Measurements from ENCODE around the gene CRY2. TPM values are rescaled to one million over a fixed set of nuclear protein-coding genes. Genes with fewer than 3 reads are reported as not detected.

Gene CRY2
- total and polyA plus RNA-seq, 2 of the 13 experiments (the other 11 are each of a cell fraction or from before 2014, with no cell fraction given): 10.1 to 12.2 TPM

DNA sequence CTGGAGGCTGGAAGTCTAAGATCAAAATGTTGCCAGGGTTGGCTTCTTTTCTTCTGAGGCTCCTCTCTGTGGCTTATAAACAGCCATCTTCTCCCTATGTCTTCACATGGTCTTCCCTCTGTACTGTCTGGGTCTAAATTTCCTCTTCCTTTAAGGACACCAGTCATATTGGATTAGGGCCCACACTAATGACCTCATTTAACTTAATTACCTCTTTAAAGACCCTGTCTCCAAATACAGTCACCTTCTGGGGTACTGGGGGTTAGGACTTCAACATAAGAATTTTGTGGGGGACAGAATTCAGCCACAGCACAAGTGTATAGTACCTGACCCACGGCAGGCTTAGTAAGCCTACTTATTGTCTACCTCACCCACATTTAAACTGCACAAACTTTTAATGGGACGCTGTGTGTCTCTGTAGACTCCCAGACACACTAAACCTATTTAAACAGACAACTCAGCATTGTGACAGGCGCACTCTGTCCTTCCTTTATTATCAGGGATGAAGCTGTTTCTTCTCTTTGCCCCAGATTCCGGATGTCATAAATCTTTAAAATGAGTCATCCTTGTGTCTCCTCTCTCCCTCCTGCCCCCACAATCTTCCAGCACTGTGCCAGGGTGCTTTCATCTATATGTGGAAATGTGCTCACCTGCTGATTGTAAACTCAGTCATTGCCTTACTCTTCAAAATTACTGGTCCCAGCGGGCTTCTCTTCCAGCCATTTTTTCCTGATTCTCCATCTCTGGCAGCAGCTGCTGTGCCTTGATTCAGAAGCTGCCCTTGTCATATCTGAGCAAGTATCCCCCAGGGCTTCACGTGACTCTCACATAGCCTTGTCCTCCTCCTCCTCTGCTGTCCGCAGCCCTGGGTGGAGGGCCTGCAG lies 32.8 kb downstream of the CRY2 start (continued):
- TF ChIP-seq NRL (CRISPR knock-in tag; IDR thresholded peaks at IDR 0.05; ENCODE audit: borderline replicate concordance) (no peak), SYNCRIP (IDR thresholded peaks at IDR 0.05; ENCODE audit: insufficient read depth, low read depth, low read length) (no peak)

DNA sequence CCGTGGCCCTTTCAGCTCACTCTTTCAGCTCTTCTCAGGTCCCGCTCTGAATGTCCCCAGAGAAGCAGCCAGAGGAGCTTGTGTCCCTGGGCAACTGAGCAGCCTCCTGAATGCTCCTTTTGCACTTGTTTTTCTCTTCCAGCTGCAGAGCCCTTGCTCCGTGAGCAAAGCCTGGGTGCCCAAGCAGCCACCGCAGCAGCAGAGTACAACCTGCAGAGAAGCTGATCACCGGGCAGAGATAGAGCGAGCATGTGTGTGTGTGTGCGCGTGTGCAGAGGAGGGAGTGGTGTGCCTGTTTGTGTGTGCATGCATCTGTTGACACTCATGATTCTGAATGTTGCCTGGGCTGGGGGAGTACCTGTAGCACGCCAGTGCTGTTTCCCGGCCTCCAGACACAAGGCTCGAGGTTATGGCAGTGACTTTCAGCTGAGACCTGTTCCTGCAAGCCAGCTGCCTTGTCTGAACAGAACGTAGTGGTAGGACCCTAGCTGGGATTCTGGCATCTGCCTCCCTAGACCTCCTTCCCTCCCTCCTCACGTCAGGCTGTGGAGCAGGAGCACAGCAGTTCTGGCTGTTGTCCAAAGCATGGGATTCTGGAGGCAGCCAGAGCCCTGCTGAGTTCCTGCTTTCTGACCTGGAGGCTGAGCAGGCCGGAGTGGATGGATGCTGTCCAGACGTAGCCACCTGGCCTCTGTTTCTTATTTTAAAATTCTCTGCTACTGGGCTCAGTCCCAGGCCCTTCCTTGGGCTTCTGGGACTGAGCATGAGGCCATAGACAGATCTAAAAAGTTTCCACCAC lies 33.7 kb downstream of the CRY2 start:
- Histone ChIP-seq H3K9me3 (ENCODE audit: low read length) (no peaks in the 10 kb centered on the region), H3K36me3 (replicated peaks in 1 of 2; ENCODE audit: control insufficient read depth in 1 of 2, insufficient read depth in 2 of 2, low read length in 2 of 2) (peaks cover 11 to 18% of the 10 kb centered on the region in 2 experiments), H3K4me3 (replicated peaks in 1 of 3; ENCODE audit: insufficient read depth in 1 of 3, low read depth in 2 of 3, low read length in 3 of 3) (no peak overlapping the region), H3K27me3 (ENCODE audit: control insufficient read depth in 1 of 2, insufficient read depth in 2 of 2, low read length in 2 of 2) (no peaks in the 10 kb centered on the region), H2AFZ (ENCODE audit: low read length) (no peak overlapping the region), H3K4me1 (ENCODE audit: insufficient read depth, low read length) (no peaks in the 10 kb centered on the region), H3K9ac (ENCODE audit: insufficient read depth, low read depth, low read length) (no peak overlapping the region), H3K79me2 (ENCODE audit: insufficient read depth, low read length) (no peaks in the 10 kb centered on the region), H4K20me1 (ENCODE audit: insufficient read depth, low read length) (peaks cover 12% of the 10 kb centered on the region; the same call in 1 of the 2 replicates), H3K27ac (ENCODE audit: extremely low read length, insufficient read depth, low read length) (no peak overlapping the region), H3K4me2 (ENCODE audit: low read depth, low read length) (no peak overlapping the region)
- WGBS (ENCODE audit: low lambda C conversion rate): 94% methylated on average over 12 of the region's 15 CpGs
- ATAC-seq (no peak), FAIRE-seq (no peak), DNase-seq (ENCODE audit: low spot score) (no peak)
- ChIA-PET POLR2A (no interaction called here), CTCF (ENCODE audit: low intra/inter-chr PET ratio, low total read pairs) (no interaction called here)
- BruUV-seq (replicated peaks): no TSS peak
- in situ Hi-C loops (cut with HindIII; ENCODE audit: extremely low pct_ligation_motif_present, low pct_unique_long_range_greater_than_20kb) (no loop called here), intact Hi-C loops (cut with micrococcal nuclease; ENCODE audit: unreplicated experiment) (no loop called here)
- TF ChIP-seq MATR3 (CRISPR knock-in tag; IDR thresholded peaks at IDR 0.05) (no peak), ZNF850 (CRISPR knock-in tag; conservative IDR thresholded peaks at IDR 0.05) (no peak), MIXL1 (CRISPR knock-in tag; IDR thresholded peaks at IDR 0.05) (no peak), ZNF12 (CRISPR knock-in tag; IDR thresholded peaks at IDR 0.05) (no peak), ATF7 (IDR thresholded peaks at IDR 0.05) (no peak), ATF7 (CRISPR knock-in tag; IDR thresholded peaks at IDR 0.05) (no peak), SUZ12 (IDR thresholded peaks at IDR 0.05; ENCODE audit: low read depth, low read length) (no peak), RBM22 (optimal IDR thresholded peaks at IDR 0.05; ENCODE audit: low read length) (no peak), SNRNP70 (IDR thresholded peaks at IDR 0.05; ENCODE audit: low read depth, low read length) (no peak), POLR2G (IDR thresholded peaks at IDR 0.05; ENCODE audit: low read depth, low read length) (no peak), TBX2 (CRISPR knock-in tag; IDR thresholded peaks at IDR 0.05; ENCODE audit: borderline replicate concordance) (no peak)
- TF ChIP-seq, protein P1, sequence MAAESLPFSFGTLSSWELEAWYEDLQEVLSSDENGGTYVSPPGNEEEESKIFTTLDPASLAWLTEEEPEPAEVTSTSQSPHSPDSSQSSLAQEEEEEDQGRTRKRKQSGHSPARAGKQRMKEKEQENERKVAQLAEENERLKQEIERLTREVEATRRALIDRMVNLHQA (CRISPR knock-in tag; IDR thresholded peaks at IDR 0.05): no peak
- TF ChIP-seq, protein P2, sequence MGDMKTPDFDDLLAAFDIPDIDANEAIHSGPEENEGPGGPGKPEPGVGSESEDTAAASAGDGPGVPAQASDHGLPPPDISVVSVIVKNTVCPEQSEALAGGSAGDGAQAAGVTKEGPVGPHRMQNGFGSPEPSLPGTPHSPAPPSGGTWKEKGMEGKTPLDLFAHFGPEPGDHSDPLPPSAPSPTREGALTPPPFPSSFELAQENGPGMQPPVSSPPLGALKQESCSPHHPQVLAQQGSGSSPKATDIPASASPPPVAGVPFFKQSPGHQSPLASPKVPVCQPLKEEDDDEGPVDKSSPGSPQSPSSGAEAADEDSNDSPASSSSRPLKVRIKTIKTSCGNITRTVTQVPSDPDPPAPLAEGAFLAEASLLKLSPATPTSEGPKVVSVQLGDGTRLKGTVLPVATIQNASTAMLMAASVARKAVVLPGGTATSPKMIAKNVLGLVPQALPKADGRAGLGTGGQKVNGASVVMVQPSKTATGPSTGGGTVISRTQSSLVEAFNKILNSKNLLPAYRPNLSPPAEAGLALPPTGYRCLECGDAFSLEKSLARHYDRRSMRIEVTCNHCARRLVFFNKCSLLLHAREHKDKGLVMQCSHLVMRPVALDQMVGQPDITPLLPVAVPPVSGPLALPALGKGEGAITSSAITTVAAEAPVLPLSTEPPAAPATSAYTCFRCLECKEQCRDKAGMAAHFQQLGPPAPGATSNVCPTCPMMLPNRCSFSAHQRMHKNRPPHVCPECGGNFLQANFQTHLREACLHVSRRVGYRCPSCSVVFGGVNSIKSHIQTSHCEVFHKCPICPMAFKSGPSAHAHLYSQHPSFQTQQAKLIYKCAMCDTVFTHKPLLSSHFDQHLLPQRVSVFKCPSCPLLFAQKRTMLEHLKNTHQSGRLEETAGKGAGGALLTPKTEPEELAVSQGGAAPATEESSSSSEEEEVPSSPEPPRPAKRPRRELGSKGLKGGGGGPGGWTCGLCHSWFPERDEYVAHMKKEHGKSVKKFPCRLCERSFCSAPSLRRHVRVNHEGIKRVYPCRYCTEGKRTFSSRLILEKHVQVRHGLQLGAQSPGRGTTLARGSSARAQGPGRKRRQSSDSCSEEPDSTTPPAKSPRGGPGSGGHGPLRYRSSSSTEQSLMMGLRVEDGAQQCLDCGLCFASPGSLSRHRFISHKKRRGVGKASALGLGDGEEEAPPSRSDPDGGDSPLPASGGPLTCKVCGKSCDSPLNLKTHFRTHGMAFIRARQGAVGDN (CRISPR knock-in tag; IDR thresholded peaks at IDR 0.05): no peak
- TF ChIP-seq, protein P3, sequence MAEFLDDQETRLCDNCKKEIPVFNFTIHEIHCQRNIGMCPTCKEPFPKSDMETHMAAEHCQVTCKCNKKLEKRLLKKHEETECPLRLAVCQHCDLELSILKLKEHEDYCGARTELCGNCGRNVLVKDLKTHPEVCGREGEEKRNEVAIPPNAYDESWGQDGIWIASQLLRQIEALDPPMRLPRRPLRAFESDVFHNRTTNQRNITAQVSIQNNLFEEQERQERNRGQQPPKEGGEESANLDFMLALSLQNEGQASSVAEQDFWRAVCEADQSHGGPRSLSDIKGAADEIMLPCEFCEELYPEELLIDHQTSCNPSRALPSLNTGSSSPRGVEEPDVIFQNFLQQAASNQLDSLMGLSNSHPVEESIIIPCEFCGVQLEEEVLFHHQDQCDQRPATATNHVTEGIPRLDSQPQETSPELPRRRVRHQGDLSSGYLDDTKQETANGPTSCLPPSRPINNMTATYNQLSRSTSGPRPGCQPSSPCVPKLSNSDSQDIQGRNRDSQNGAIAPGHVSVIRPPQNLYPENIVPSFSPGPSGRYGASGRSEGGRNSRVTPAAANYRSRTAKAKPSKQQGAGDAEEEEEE (CRISPR knock-in tag; IDR thresholded peaks at IDR 0.05; ENCODE audit: borderline replicate concordance): no peak

All from HepG2 (cell line).